Measurements from ENCODE around the gene GABBR2.

Gene GABBR2

DNA sequence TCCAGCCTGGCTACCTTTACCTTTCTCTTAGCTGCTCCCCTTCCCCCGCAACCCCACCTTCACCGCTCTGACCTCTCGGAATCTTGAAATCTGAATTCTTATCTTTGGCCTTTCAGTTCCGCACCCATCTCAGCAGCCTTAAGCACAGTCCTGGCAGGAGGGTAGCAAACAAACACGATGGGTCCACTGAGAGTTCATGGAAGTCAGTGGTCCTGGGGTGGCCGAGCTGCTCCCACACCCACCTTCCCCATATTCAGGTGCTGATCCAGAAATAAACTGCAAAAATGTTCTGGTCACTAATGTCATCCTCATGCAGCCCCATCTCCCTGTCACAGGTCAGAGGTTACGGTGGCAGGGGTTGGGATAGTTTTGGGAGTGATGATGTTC is 393.7 kb downstream of the GABBR2 start:
- Histone ChIP-seq H3K4me1 (ENCODE audit: control insufficient read depth, insufficient read depth, low read length) (peaks cover 28% of the 10 kb centered on the region), H3K36me3 (ENCODE audit: insufficient read depth, low read length) (no peaks in the 10 kb centered on the region), H3K9me3 (replicated peaks; ENCODE audit: low read length) (no peaks in the 10 kb centered on the region), H3K4me2 (ENCODE audit: low read length) (no peak overlapping the region), H3K9ac (ENCODE audit: low read depth, low read length) (no peak overlapping the region), H3K27me3 (ENCODE audit: control insufficient read depth, insufficient read depth, low read length) (no peaks in the 10 kb centered on the region), H3K4me3 (ENCODE audit: low read length) (no peak overlapping the region)

GRCh38 chr9:98314381-98315066 is 394.2 kb downstream of the GABBR2 start:
- no peak overlapping the region for H3K4me3 ChIP-seq (ENCODE audit: low read length)
- no peaks in the 10 kb centered on the region for H3K9me3 ChIP-seq (replicated peaks; ENCODE audit: low read length)
- H3K36me3 ChIP-seq (ENCODE audit: insufficient read depth, low read length): no peaks in the 10 kb centered on the region
- H3K9ac ChIP-seq (ENCODE audit: low read depth, low read length): no peak overlapping the region
- peaks cover 28% of the 10 kb centered on the region for H3K4me1 ChIP-seq (ENCODE audit: control insufficient read depth, insufficient read depth, low read length)
- H3K27me3 ChIP-seq (ENCODE audit: control insufficient read depth, insufficient read depth, low read length): no peaks in the 10 kb centered on the region
- H3K4me2 ChIP-seq (ENCODE audit: low read length): no peak overlapping the region

GRCh38 chr9:98312365-98312764 is 396.4 kb downstream of the GABBR2 start:
- Histone ChIP-seq H3K9me3 (replicated peaks; ENCODE audit: low read length) (no peaks in the 10 kb centered on the region), H3K36me3 (ENCODE audit: insufficient read depth, low read length) (no peaks in the 10 kb centered on the region), H3K4me1 (ENCODE audit: control insufficient read depth, insufficient read depth, low read length) (peaks cover 20% of the 10 kb centered on the region), H3K9ac (ENCODE audit: low read depth, low read length) (no peak overlapping the region), H3K4me3 (ENCODE audit: low read length) (no peak overlapping the region), H3K27me3 (ENCODE audit: control insufficient read depth, insufficient read depth, low read length) (no peaks in the 10 kb centered on the region), H3K4me2 (ENCODE audit: low read length) (no peak overlapping the region)

DNA sequence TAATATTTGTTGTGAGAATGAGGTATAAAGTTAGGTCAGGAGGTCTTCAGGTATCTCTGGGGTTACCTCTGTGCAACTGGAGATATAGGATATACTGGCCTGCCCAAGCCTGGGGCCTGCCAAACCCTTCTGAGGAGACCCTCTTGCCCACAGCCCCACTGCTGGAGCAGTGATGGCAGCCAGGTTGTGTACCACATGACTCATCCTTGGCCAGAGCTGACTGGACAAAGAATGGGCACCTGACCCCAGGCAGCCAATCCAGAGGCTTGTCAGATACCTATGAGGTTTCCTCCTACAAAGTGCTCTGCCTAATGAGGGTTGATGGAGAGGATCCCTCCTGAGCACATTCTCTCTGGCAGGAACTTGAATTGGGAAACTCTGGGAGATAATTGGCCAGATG is 397.2 kb downstream of the GABBR2 start:
- Histone ChIP-seq H3K9ac (ENCODE audit: low read depth, low read length) (no peak overlapping the region), H3K36me3 (ENCODE audit: insufficient read depth, low read length) (no peaks in the 10 kb centered on the region), H3K4me2 (ENCODE audit: low read length) (no peak overlapping the region), H3K4me1 (ENCODE audit: control insufficient read depth, insufficient read depth, low read length) (peaks cover 14% of the 10 kb centered on the region), H3K9me3 (replicated peaks; ENCODE audit: low read length) (no peaks in the 10 kb centered on the region), H3K4me3 (ENCODE audit: low read length) (no peak overlapping the region), H3K27me3 (ENCODE audit: control insufficient read depth, insufficient read depth, low read length) (no peaks in the 10 kb centered on the region)

- H3K9ac ChIP-seq (ENCODE audit: low read depth, low read length): no peak overlapping the region
- H3K9me3 ChIP-seq (replicated peaks; ENCODE audit: low read length): no peaks in the 10 kb centered on the region
- H3K27me3 ChIP-seq (ENCODE audit: control insufficient read depth, insufficient read depth, low read length): no peaks in the 10 kb centered on the region
- peaks cover 14% of the 10 kb centered on the region for H3K4me1 ChIP-seq (ENCODE audit: control insufficient read depth, insufficient read depth, low read length)
- no peak overlapping the region for H3K4me2 ChIP-seq (ENCODE audit: low read length)
- no peaks in the 10 kb centered on the region for H3K36me3 ChIP-seq (ENCODE audit: insufficient read depth, low read length)
- no peak overlapping the region for H3K4me3 ChIP-seq (ENCODE audit: low read length)
These were observed 397.9 kb downstream of the GABBR2 start for GRCh38 chr9:98310752-98311392.

- Histone ChIP-seq H3K36me3 (ENCODE audit: insufficient read depth, low read length) (no peaks in the 10 kb centered on the region), H3K27me3 (ENCODE audit: control insufficient read depth, insufficient read depth, low read length) (no peaks in the 10 kb centered on the region), H3K9me3 (replicated peaks; ENCODE audit: low read length) (no peaks in the 10 kb centered on the region), H3K4me3 (ENCODE audit: low read length) (no peak overlapping the region), H3K4me1 (ENCODE audit: control insufficient read depth, insufficient read depth, low read length) (peaks cover 6% of the 10 kb centered on the region), H3K9ac (ENCODE audit: low read depth, low read length) (no peak overlapping the region), H3K4me2 (ENCODE audit: low read length) (no peak overlapping the region)
These were observed 402.2 kb downstream of the GABBR2 start for GRCh38 chr9:98306384-98307145.

DNA sequence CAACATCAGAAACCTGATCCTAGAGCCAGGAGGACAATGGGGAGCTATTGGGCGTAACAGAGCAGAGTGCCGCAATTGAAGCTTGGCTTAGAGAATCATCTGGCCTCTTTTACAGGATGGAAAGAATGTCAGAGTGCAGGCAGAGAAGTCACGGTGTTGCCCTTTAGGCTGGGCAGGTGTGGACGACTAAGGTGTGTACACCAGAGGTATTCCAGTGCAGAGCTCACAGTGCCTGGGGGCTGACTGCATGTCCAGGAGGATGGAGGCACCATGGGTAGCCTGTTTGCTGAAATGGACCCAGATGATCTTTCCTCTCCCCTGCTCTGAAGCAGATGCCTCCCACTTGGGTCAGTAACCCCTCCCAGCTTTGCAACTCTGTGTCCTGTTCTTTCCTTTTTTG is 404.4 kb downstream of the GABBR2 start:
- no peaks in the 10 kb centered on the region for H3K36me3 ChIP-seq (ENCODE audit: insufficient read depth, low read length)
- H3K4me1 ChIP-seq (ENCODE audit: control insufficient read depth, insufficient read depth, low read length): no peaks in the 10 kb centered on the region
- H3K27me3 ChIP-seq (ENCODE audit: control insufficient read depth, insufficient read depth, low read length): no peaks in the 10 kb centered on the region
- no peak overlapping the region for H3K9ac ChIP-seq (ENCODE audit: low read depth, low read length)
- no peak overlapping the region for H3K4me3 ChIP-seq (ENCODE audit: low read length)
- no peaks in the 10 kb centered on the region for H3K9me3 ChIP-seq (replicated peaks; ENCODE audit: low read length)
- no peak overlapping the region for H3K4me2 ChIP-seq (ENCODE audit: low read length)

DNA sequence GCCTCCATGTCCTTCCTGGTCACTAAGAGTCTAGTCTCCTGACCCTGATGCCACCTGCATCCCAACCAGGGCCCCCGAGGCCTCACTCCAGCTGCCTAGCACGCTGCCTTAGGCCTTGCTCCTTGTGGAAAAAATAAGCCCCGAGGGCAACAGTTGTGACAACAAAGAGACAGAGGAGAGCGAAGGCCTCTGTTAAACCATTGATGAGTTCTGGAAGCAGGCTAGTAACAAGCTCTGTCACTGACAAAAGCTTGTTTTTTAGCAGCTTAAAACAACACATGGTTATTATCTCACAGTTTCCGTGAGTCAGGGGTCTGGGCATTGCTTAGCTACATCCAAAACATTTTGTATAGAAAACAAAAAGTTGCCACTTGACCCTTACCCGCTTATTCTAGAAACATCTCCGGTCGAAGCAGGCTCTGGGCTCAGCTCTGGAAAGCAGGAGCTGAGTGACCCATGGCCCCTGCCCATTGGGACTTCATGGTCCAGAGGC is 405.1 kb downstream of the GABBR2 start:
- Histone ChIP-seq H3K9ac (ENCODE audit: low read depth, low read length) (no peak overlapping the region), H3K27me3 (ENCODE audit: control insufficient read depth, insufficient read depth, low read length) (no peaks in the 10 kb centered on the region), H3K4me2 (ENCODE audit: low read length) (no peak overlapping the region), H3K4me3 (ENCODE audit: low read length) (no peak overlapping the region), H3K36me3 (ENCODE audit: insufficient read depth, low read length) (no peaks in the 10 kb centered on the region), H3K4me1 (ENCODE audit: control insufficient read depth, insufficient read depth, low read length) (no peaks in the 10 kb centered on the region), H3K9me3 (replicated peaks; ENCODE audit: low read length) (no peaks in the 10 kb centered on the region)

DNA sequence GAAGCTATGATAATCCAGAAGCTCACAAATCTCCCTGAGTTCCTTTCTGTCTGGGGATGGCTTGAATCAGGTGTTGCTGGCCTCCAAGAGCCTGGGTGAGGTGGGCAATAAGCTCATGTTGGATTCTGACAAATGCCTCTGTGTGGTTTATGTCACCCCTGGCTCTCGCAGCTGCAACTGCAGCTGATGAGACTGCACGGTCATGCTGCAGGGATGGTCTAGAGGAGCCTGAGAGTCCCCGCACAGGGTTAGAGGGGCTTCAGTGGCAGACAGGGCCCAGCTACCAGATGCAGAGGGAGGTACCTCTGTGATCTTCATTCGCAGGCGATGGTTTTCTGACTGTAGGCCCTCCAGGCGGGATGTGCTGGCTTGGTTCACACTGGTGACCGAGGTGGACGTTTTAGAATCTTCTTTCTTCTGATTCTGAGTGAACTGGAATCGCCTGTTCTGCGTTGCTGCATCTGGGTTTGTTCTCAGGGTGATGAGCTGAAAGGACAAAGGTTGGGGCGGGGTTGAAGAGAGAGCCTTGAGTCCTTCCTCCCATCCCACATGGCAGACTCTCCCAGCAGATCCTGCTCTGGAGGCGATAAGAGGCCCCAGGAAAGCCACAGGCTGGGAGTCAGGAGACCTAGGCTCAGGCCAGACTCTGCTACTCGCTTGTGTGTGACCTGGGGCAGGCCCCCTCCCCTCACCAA is 405.6 kb downstream of the GABBR2 start:
- Histone ChIP-seq H3K4me3 (ENCODE audit: low read length) (no peak overlapping the region), H3K9ac (ENCODE audit: low read depth, low read length) (no peak overlapping the region), H3K36me3 (ENCODE audit: insufficient read depth, low read length) (no peaks in the 10 kb centered on the region), H3K9me3 (replicated peaks; ENCODE audit: low read length) (no peaks in the 10 kb centered on the region), H3K4me1 (ENCODE audit: control insufficient read depth, insufficient read depth, low read length) (no peaks in the 10 kb centered on the region), H3K4me2 (ENCODE audit: low read length) (no peak overlapping the region), H3K27me3 (ENCODE audit: control insufficient read depth, insufficient read depth, low read length) (no peaks in the 10 kb centered on the region)

DNA sequence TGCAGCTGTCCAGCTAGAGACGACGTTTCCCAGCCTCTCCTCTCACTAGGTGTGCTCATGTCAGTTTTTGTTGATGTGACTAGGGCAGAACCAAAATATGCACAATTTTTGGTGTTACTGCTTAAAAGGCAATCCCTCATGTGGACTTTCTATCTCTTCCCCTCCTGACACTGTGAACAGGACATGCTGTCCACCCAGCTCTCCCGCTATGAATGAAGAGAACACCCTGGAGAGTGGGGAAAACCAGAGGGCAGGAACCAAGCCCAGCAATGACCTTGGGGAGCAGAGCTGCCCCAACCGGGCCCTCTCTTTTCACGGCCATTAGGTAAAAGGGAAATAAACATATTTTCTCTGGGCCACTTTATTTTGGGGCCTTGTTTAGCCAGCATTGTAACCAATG is 406.6 kb downstream of the GABBR2 start:
- H3K36me3 ChIP-seq (ENCODE audit: insufficient read depth, low read length): no peaks in the 10 kb centered on the region
- H3K9ac ChIP-seq (ENCODE audit: low read depth, low read length): no peak overlapping the region
- no peaks in the 10 kb centered on the region for H3K9me3 ChIP-seq (replicated peaks; ENCODE audit: low read length)
- no peaks in the 10 kb centered on the region for H3K27me3 ChIP-seq (ENCODE audit: control insufficient read depth, insufficient read depth, low read length)
- H3K4me1 ChIP-seq (ENCODE audit: control insufficient read depth, insufficient read depth, low read length): no peaks in the 10 kb centered on the region
- no peak overlapping the region for H3K4me3 ChIP-seq (ENCODE audit: low read length)
- no peak overlapping the region for H3K4me2 ChIP-seq (ENCODE audit: low read length)

DNA sequence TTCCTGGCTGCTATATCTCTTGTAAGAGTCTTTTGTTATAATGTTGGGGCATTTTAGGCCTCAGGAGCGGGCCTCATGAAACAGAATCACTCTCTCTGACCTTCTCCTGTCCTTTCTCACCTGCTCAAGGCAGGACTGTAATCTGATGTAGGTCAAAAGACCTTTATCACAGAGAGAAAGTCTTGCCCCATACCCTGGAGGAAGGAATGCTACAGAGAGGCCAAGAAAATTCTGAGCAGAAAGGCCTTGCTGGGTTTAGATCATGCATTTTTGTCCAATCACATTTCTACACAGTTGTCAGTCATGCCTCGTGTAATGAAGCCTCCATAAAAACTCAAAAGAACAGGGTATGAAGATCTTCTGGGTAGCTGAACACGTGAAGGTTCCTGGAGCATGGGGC is 408.1 kb downstream of the GABBR2 start:
- no peak overlapping the region for H3K4me2 ChIP-seq (ENCODE audit: low read length)
- peaks cover 5% of the 10 kb centered on the region for H3K27me3 ChIP-seq (ENCODE audit: control insufficient read depth, insufficient read depth, low read length)
- H3K4me1 ChIP-seq (ENCODE audit: control insufficient read depth, insufficient read depth, low read length): no peaks in the 10 kb centered on the region
- no peak overlapping the region for H3K9ac ChIP-seq (ENCODE audit: low read depth, low read length)
- H3K4me3 ChIP-seq (ENCODE audit: low read length): no peak overlapping the region
- no peaks in the 10 kb centered on the region for H3K36me3 ChIP-seq (ENCODE audit: insufficient read depth, low read length)
- H3K9me3 ChIP-seq (replicated peaks; ENCODE audit: low read length): no peaks in the 10 kb centered on the region

Data from skeletal muscle satellite cell (primary cell).